GM19238 (cell line): ENCODE results near the gene NDC1.
"Not testable (repeated sequence)": the region's sequence is repeated elsewhere in the genome, so short reads cannot be mapped to it uniquely, and the experiment has no call there.

Experiments used
- DNase-seq: peaks from one replicate; pipeline ENCODE4 v3.0.0; 2011; ENCODE audit warnings: low spot score; ENCODE audit not compliant: insufficient read length

NDC1 gene, protein sequence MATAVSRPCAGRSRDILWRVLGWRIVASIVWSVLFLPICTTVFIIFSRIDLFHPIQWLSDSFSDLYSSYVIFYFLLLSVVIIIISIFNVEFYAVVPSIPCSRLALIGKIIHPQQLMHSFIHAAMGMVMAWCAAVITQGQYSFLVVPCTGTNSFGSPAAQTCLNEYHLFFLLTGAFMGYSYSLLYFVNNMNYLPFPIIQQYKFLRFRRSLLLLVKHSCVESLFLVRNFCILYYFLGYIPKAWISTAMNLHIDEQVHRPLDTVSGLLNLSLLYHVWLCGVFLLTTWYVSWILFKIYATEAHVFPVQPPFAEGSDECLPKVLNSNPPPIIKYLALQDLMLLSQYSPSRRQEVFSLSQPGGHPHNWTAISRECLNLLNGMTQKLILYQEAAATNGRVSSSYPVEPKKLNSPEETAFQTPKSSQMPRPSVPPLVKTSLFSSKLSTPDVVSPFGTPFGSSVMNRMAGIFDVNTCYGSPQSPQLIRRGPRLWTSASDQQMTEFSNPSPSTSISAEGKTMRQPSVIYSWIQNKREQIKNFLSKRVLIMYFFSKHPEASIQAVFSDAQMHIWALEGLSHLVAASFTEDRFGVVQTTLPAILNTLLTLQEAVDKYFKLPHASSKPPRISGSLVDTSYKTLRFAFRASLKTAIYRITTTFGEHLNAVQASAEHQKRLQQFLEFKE

DNA sequence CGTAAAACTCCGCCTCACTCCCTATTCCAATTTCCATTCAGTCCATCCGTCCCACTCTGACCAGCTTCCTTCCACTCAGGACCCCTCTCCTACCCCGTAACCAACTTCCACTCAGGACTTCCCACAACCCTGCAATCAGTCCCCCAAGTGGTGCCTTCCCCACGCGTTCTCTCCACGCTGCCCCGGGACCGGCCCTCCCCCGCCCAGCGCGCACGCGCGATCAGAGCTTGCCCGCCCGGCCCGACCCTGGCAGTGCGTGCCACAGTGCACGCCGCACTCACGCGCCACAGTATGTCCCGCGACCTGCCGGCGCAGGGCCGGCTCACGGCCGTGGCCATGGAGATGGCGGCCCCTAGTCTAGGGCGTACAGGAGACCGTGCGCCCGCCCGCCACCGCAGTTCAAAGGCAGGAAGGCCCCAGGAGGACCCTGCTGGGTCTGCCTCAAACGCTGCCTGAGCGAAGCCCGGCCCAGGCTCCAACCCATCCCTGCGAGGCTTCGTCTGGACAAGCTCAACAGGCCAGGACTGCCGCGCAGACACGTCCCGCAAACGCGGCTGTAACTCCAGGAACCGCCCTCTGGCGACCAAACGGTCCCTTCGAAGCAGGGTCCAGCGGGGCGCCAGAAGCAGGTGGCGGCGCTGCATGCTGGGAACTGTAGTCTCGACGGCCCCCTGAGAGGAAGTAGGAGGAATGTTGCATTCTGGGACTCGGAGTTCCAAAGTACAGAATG, at the start of gene NDC1:
NDC1 (minus strand) TSS at position 373 of the 730 bp plus-strand sequence; CDS start at position 338, 35 bp downstream.
- peak; percentile 72 for DNase-seq

DNA sequence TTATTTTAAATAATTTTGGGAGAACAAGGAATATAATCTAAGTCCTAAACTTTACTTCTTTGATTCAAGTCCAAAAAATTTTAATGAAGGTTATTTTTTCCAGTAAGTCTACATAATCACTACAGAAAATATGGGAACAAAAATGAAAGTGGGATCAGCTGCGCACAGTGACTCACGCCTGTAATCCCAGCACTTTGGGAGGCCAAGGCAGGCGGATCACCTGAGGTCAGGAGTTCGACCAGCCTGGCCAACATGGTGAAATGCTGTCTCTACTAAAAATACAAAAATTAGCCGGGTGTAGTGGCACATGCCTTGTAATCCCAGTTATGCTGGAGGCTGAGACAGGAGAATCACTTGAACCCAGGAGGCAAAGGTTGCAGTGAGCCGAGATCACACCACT, 45.5 kb upstream of the NDC1 start:
- not testable (repeated sequence) for DNase-seq

DNA sequence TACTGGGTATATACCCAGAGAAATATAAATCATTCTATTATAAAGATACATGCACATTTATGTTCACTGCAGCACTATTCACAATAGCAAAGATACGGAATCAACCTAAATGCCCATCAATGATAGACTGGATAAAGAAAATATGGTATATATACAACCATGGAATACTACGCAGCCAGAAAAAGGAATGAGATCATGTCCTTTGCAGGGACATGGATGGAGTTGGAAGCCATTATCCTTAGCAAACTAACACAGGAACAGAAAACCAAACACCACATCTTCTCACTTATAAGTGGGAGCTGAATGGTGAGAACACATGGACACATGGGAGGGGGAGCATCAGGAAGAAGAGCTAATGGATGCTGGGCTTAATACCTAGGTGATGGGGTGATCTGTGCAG, 43.8 kb upstream of the NDC1 start:
- DNase-seq = not testable (repeated sequence)

DNA sequence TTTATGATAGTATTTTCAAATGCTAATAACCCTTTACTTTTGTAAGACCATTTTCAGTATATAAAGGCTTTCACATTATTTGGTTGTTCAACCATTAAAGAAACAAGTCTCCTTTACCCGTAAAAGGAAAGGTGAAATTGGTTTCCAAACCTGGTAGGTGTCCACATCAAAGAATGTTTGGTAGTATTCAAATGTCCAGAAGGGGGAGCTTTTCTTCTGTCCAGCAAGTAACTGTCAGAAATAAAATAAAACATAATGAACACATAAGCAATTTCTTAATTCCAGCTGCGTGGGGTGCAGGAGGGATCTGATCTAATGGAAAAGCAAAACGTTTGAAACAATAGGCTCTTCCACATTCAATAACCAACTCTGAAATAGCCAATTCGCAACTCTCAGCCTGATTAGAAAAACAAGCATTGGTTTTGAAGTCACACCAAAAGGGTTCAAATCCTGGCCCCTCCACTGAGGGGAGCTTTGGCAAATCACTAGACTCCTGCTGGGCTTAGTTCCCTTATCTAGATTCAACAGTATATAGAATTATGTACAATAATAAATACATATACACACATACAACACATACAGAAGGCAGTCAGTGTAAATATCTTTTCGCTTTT, 40.5 kb upstream of the NDC1 start:
- DNase-seq = no peak

DNA sequence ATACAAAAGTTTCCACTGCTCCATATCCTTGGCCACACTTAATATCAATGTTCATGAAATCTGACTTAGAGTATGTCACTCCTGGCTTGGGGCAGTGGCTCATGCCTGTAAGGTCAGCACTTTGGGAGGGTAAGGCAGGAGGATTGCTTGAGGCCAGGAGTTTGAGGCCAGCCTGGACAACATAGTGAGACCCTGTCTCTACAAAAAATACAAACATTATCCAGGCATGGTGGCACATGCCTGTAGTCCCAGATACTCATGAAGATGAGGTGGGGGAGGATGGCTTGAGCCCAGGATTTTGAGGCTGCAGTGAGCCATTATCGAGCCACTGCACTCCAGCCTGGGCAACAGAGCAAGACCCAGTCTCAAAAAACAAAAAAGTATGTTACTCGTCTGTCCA, 37.1 kb upstream of the NDC1 start:
- DNase-seq = not testable (repeated sequence)

DNA sequence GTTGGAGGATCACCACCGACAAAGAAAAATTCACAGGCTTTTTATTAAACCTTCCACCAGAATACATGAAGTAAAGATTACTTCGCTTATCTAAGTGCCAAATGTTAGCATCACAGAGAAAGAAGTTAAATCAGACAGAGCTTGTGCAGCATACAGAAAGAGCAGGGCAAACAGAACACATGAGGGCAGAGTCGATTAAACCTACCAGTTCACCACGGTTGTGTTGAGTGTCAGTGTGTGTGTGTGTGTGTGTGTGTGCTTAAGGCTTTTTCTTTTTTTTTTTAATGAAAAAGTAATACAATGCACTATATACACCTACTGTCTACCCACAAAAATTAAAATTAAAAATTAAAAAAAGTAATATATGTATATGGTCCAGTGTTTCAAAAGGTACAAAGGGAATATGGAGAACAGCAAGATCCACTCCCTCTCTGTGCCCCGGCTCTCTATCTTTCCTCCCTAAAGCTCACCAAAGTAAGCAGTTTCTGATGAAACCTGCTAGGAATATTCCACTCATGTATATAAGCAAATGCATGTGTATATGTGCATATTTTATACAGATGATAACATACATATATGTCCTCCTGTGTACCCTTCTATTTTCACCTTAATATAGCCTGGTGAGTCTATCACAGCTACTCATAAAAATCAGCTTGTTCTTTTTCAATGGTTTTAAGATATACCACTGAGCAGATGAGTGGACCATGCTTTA, 33.8 kb upstream of the NDC1 start:
- no peak for DNase-seq

DNA sequence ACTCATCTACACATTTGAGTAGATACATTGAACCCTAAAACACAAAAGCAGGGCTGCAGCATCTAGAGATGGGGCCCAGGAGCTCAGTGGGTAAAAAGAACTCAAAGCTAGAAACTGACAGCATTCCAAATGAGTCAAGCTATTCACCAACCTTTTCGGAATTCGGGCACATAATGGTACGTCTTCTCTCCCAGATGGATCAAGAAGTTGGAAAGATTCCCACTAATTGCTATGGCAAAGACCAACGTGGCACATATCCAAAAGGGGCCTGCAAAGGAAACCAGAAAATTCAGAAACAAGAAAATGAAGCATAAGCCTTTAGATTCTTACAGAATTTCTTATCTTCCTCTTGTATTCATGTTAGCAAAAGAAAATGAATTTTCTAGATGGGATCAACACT, 33.1 kb upstream of the NDC1 start:
- DNase-seq = no peak

DNA sequence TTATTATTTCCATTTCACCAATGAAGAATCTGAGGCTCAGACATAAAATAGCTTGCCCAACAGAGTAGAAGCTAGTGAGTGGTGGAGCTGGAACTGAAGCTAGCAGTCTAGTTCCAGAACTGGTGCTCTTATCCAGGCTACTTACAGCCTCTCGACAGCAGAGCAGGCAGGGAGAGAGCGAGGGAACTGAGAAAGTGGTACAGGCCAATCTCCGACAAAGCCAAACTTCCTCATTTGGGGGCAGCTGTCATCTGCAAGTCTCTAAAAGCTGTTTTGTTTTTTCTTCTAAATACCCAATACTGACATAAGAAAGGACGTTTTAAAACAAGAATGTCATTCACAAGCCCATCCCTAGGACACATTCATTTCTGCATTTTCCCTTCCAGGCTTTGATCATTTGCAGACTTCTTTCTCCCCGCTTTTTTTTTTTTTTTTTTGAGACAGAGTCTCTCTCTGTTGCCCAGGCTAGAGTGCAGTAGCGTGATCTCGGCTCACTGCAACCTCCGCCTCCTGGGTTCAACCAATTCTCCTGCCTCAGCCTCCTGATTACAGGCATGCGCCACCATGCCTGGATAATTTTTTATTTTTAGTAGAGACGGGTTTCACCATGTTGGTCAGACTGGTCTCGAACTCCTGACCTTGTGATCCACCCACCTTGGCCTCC, 31.5 kb upstream of the NDC1 start:
- no peak for DNase-seq

DNA sequence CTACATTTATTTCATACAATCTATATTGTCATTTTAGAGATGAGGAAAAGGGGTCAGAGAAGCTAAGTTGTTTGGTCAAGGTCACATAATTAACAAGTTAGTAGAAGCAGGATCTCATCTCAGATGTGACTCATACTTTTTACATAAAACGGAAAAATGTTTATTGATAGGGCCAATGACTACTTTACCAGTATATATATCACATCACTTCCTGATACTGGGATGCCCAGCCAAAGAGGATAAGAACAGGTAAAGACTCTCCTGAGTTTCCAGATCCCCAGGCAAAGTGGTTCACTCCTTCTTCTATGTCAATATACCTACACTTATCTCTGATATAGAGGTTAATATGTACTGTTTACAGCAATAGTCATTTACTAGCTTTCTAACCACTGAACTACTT, 30.5 kb upstream of the NDC1 start:
- DNase-seq = no peak

DNA sequence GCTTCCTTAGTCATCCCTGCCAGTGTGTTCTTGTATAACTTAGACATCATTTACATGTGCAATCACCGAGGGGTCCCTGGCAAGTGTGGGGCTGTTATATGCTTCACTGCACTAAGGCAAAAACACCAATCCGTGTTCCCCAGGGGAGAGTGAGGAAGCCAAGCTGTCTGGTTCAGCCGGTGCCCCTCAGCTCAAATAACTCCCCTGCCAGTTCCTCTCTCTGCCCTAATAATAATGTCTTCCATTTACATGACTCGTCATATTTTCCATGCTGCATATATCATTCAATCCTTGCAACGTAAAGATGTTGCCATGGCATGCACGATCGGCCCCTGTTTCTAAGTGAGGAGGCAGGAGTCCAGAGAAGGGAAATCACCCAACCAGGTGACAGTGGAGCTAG, 24.4 kb upstream of the NDC1 start:
- DNase-seq = no peak

DNA sequence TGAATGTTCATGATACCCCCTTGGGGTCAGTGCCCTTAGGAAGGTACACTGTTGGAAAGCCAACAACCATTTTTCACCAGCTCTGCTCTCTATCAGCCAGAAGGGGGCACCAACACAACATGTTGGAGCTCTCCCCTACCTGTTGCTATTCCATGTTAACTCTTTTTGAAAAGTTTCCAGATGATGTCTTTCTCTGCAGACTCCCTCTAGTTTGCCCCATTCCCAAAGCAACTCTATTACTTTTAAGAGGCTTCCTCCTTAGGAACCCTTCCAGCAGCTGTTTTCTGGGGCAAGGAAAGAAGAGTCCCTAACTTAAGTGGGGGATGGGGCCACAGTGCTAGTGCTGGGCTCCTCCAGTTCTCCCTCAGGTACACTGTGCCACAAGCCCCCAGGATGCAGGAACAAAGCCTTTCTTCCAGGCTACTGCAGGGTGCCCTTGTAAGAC, 22.9 kb upstream of the NDC1 start:
- peak; percentile 18 for DNase-seq

DNA sequence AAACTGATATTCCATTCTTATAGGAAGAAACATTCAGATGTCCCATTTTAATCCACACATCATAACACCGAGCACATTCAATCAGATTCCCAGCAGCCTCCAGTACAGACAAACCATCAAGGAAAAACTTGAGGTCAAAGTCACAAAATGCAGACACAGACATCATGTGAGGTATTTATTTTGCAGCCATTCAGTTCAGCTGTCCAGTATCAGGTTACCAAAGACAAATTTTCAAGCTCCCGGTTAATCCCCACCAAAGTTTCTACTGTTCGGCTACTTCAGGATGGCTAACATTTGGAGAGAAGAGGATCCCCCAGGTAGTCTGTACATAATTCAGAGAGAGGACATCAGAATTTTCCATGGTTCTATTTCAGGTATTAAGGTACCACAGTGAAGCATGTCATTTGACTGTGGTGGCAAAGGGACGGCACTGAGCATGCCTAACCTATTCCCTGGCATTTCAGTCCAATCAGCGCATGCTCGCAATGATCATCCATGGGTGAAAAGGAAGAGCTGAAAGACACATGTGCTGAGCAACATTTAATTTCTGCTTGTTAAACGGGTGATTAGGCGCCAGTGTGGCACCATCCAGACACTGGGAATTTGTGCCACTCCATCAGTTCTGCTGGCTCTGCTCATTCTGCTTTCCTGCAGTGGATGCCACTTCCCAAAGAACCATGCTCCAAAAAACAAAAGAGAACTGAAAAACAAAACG, 13.6 kb upstream of the NDC1 start:
- no peak for DNase-seq

DNA sequence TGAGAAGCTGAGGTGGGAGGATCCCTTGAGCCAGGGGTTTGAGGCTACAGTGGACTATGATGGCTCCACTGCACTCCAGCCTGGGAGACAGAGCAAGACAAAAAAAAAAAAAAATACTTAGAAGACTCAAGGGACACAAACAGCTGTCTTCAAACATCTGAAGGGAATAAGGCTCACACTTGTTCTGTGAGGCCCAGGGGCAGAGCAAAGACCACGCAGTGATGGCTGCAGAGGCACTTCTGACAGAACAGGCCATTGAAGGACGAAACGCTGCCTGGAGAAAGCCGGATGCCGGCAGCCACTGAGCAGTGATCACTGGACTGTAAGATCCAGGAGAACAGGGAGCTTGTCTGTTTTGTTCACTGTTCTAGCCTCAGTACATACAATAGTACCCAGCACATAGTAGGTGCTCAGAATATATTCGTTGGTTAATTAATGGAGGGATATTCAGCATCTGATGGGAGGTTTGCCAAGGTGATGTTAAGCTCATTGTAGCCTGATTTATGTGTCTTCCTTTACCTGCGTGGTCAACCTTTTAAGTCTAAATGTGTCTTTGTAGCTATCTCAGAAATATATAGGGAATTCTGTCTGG, 12.1 kb upstream of the NDC1 start:
- no peak for DNase-seq

DNA sequence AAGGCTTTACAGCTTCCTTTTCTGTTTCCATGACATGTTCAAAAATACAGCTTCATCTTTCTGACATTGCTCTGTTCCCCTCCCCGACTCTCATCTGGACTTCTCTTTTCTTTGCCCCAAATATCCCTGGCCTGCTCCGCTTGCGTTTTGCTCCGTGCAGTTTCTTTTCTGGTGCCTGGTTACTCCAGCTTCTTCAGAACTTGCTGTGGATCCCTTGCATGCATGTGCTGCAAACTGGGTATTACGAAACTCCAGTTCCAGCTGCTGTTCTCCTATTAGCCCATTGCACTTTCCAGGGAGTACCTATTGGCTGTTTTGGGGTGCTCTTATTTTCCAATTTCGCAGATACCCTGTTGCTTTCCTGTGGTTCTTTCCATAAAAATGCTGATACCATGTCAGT, 9.9 kb upstream of the NDC1 start:
- DNase-seq = no peak

DNA sequence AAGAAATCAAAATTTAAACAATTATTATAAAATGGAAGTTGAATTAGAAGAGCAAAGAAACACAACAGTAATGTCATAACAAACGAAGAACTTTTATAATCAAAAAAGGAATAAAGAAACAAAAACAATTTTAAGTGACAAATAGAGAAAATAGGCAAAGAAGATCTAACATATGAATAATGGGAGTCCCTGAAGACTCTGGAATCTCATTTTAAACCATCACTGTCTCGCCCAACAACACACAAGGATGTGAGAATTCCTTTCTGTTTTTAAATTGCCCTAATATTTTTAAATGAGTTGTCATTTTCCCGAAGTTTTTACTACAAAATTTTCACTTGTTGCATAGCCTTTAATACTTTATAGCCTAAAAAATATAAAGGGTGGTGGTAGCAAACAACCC, 4.3 kb upstream of the NDC1 start:
- DNase-seq = no peak

DNA sequence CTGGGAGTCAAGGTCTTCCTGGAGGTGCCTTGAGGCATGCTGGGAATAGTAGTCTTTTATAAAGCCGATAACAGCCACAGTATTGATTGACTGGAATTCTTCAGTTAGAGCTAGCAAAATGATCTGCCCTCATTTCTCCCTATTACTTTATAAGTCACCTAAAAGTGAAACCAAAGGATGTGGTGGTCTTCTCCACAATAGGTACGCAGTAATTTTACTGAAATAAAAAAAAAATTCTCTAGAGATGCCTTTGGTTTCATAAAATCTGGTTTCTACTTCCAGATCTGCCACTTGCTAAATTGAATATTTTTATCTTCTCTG, 518 bp upstream of the NDC1 start:
- no peak for DNase-seq

DNA sequence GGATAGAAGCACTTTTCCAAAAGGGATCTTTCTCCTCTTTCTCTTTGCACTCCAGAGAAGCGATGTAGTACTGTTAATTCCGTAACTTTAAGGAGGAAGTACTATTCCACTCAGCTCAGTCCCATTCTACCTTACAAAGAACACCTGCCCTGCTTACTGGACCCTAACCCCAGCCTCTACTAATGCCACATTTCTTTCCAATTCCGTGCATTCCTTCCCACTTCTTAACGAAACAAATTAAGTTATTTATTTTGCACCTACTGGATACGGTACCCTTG, 511 bp downstream of the NDC1 start:
- no peak for DNase-seq

DNA sequence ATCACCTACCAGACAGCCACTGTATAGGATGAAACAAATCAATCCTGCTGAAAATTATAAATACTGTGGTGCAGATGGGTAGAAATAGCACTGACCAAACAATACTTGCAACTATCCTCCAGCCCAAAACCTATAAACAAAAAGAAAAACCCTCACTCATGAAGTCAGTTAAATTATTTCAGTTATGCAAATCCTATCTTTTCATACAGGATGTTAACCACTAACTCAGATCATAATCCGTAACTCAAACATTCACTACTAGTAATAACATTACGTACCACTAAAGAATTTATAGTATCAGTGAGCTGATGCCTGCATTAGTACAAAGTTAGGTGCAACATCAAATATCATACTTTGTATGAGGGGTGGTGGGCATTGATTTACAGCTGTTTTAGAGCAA, 2.6 kb downstream of the NDC1 start:
- no peak for DNase-seq

DNA sequence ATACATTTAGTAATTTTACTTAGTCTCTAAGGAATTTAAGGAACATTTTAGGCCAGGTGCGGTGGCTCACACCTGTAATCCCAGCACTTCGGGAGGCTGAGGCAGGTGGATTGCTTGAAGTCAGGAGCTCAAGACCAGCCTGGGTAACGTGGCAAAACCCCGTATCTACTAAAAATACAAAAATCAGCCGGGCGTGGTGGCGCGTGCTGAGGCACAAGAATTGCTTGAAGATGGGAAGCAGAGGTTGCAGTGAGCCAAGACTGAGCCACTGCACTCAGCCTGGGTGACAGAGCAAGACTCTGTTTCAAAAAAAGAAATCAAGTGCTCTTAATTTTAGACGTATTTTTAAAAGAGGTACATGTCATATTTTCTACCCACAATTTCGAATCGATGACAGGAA, 3.3 kb downstream of the NDC1 start:
- no peak for DNase-seq

DNA sequence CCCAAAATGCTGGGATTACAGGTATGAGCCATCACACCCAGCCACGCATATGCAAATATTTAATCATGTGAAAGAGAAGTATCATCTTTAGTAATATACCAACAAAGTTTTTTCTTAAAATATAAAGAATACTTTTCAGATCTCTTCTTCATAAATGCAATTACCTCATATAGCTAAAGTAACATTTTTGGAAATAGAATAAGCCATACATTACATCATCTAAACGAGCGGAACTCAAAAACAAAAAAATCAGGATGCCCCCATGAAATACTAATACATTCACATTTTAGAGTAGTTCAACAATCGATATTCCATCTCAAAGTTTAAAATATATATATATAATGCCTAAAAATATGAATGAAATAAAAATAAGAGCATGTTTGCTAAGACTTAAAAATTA, 4.7 kb downstream of the NDC1 start:
- no peak for DNase-seq
